Measurements from ENCODE around the gene KLF9.

DNA sequence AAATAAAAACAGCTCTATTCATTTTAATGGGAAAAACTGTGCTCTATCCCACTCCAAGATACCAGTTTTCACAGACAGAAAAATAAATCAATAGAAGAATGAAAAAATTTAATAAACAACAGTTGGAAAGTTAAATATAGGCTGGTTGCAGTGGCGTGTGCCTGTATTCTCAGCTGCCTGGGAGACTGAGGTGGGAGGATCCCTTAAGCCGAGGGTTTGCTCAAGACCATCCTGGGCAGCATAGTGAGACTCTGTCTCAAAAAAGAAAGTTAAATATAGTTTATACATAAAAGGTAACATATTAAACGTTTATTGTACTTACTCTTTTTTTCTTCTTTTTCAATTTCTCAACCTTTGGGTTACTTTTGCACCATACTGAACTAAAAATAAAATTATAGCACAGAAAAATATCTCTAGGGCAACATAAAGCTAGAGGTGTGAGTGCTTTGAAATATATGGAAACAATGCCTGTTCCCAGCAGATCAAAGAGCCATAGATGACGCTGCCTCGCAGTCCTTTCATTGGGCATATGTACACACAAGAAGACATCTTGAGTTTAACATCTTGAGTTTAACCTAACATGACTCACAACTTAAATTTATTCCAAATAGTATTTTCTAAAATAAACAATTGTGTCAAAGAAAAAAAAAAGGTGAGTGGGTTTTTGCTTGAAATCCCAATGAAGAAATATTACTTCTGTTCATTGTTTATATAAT lies 25.7 kb upstream of the KLF9 start:
- TF ChIP-seq, protein P1, sequence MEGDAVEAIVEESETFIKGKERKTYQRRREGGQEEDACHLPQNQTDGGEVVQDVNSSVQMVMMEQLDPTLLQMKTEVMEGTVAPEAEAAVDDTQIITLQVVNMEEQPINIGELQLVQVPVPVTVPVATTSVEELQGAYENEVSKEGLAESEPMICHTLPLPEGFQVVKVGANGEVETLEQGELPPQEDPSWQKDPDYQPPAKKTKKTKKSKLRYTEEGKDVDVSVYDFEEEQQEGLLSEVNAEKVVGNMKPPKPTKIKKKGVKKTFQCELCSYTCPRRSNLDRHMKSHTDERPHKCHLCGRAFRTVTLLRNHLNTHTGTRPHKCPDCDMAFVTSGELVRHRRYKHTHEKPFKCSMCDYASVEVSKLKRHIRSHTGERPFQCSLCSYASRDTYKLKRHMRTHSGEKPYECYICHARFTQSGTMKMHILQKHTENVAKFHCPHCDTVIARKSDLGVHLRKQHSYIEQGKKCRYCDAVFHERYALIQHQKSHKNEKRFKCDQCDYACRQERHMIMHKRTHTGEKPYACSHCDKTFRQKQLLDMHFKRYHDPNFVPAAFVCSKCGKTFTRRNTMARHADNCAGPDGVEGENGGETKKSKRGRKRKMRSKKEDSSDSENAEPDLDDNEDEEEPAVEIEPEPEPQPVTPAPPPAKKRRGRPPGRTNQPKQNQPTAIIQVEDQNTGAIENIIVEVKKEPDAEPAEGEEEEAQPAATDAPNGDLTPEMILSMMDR (IDR thresholded peaks at IDR 0.05; ENCODE audit: low read depth, low read length) = no peak
- TF ChIP-seq MYC (IDR thresholded peaks at IDR 0.05; ENCODE audit: low read depth, low read length) = no peak
- no peak for TF ChIP-seq POLR2A (IDR thresholded peaks at IDR 0.05; ENCODE audit: extremely low read depth, insufficient read length)
- TF ChIP-seq, protein P2, sequence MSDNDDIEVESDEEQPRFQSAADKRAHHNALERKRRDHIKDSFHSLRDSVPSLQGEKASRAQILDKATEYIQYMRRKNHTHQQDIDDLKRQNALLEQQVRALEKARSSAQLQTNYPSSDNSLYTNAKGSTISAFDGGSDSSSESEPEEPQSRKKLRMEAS (IDR thresholded peaks at IDR 0.05; ENCODE audit: low read depth, low read length) = no peak
